DOHH2 (cell line): ENCODE results near the gene NEUROD1.

Experiments used
- CTCF ChIP-seq: fragments of 200-600 bp; sonication (generic); IDR thresholded peaks from one replicate; pipeline ENCODE4 v1.5.1; 2014; ENCODE audit warnings: antibody characterized with exemption, mild to moderate bottlenecking, low read depth, low read length; ENCODE audit not compliant: poor library complexity, severe bottlenecking
- EZH2phosphoT487 ChIP-seq: fragments of 200-600 bp; sonication (generic); IDR thresholded peaks from 2 replicates; pipeline ENCODE4 v1.6.1; 2017; ENCODE audit warnings: borderline replicate concordance, mild to moderate bottlenecking, antibody characterized with exemption, low read length, moderate library complexity, mixed read lengths

DNA sequence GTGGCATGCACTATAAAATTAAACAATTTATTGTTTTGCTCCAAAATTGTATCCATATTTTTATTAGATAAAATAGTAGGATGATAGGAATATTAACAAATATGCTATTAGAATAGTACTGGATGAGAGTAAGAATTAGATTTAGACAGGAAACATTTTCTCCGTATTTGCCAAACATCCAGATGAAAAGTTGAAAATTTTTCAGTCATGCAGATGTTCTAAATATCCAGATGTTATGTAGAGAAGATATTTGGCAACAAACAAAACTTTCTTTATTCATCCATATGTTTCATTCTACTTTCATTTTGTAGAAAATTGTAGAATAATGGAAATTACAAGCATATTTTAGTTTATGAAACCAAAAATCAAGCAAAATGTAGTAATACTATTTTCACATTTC, 45.2 kb upstream of the NEUROD1 start:
- TF ChIP-seq CTCF (no peak), EZH2phosphoT487 (no peak)
